ENCODE measurements around the gene NSUN2.

The NSUN2 gene

GRCh38 chr5:6595405-6595804 lies 37.4 kb downstream of the NSUN2 start:
- WGBS (ENCODE audit: insufficient coverage, insufficient read length), result no CpG with 5 or more reads among the region's 3 CpGs
- DNase-seq (ENCODE audit: low read depth, low spot score), result no peak
- no peaks in the 10 kb centered on the region for H3K9me3 ChIP-seq (ENCODE audit: control insufficient read depth, insufficient read depth, low read length)
- H3K4me1 ChIP-seq (ENCODE audit: control insufficient read depth, insufficient read depth, low read length), result no peaks in the 10 kb centered on the region
- no peak overlapping the region for H3K27ac ChIP-seq (ENCODE audit: low read length)
- no peaks in the 10 kb centered on the region for H3K27me3 ChIP-seq (ENCODE audit: control insufficient read depth, insufficient read depth, low read length)
- H3K36me3 ChIP-seq (ENCODE audit: control insufficient read depth, insufficient read depth, low read length), result peaks cover 10% of the 10 kb centered on the region; the same call in 1 of the 2 replicates
- no peak overlapping the region for H3K4me3 ChIP-seq (ENCODE audit: low read length)

GRCh38 chr5:6594066-6594465 lies 38.8 kb downstream of the NSUN2 start:
- Histone ChIP-seq H3K27me3 (ENCODE audit: control insufficient read depth, insufficient read depth, low read length) (no peaks in the 10 kb centered on the region), H3K27ac (ENCODE audit: low read length) (no peak overlapping the region), H3K4me3 (ENCODE audit: low read length) (no peak overlapping the region), H3K36me3 (ENCODE audit: control insufficient read depth, insufficient read depth, low read length) (peaks cover 5% of the 10 kb centered on the region; the same call in 1 of the 2 replicates), H3K4me1 (ENCODE audit: control insufficient read depth, insufficient read depth, low read length) (no peaks in the 10 kb centered on the region), H3K9me3 (ENCODE audit: control insufficient read depth, insufficient read depth, low read length) (no peaks in the 10 kb centered on the region)
- no peak for DNase-seq (ENCODE audit: low read depth, low spot score)
- no CpG with 5 or more reads among the region's 6 CpGs for WGBS (ENCODE audit: insufficient coverage, insufficient read length)

- no peak for DNase-seq (ENCODE audit: low read depth, low spot score)
- WGBS (ENCODE audit: insufficient coverage, insufficient read length), result no CpG with 5 or more reads among the region's 14 CpGs
- H3K4me1 ChIP-seq (ENCODE audit: control insufficient read depth, insufficient read depth, low read length), result no peaks in the 10 kb centered on the region
- H3K36me3 ChIP-seq (ENCODE audit: control insufficient read depth, insufficient read depth, low read length), result peaks cover 1% of the 10 kb centered on the region; the same call in 1 of the 2 replicates
- H3K4me3 ChIP-seq (ENCODE audit: low read length), result no peak overlapping the region
- H3K27ac ChIP-seq (ENCODE audit: low read length), result no peak overlapping the region
- no peaks in the 10 kb centered on the region for H3K9me3 ChIP-seq (ENCODE audit: control insufficient read depth, insufficient read depth, low read length)
- H3K27me3 ChIP-seq (ENCODE audit: control insufficient read depth, insufficient read depth, low read length), result no peaks in the 10 kb centered on the region
Measured at GRCh38 chr5:6593148-6594016, 39.5 kb downstream of the NSUN2 start.

- Histone ChIP-seq H3K4me3 (ENCODE audit: low read length) (no peak overlapping the region), H3K36me3 (ENCODE audit: control insufficient read depth, insufficient read depth, low read length) (no peaks in the 10 kb centered on the region; the same call in 1 of the 2 replicates), H3K27ac (ENCODE audit: low read length) (no peak overlapping the region), H3K27me3 (ENCODE audit: control insufficient read depth, insufficient read depth, low read length) (no peaks in the 10 kb centered on the region), H3K9me3 (ENCODE audit: control insufficient read depth, insufficient read depth, low read length) (no peaks in the 10 kb centered on the region), H3K4me1 (ENCODE audit: control insufficient read depth, insufficient read depth, low read length) (no peaks in the 10 kb centered on the region)
- no CpG with 5 or more reads among the region's 3 CpGs for WGBS (ENCODE audit: insufficient coverage, insufficient read length)
- no peak for DNase-seq (ENCODE audit: low read depth, low spot score)
Measured at GRCh38 chr5:6592601-6593000, 40.2 kb downstream of the NSUN2 start.

- H3K9me3 ChIP-seq (ENCODE audit: control insufficient read depth, insufficient read depth, low read length), result no peaks in the 10 kb centered on the region
- DNase-seq (ENCODE audit: low read depth, low spot score), result no peak
- no peak overlapping the region for H3K27ac ChIP-seq (ENCODE audit: low read length)
Measured at GRCh38 chr5:6591671-6592288, 41.1 kb downstream of the NSUN2 start.

GRCh38 chr5:6590581-6590980 lies 42.3 kb downstream of the NSUN2 start:
- Histone ChIP-seq H3K4me3 (ENCODE audit: low read length) (no peak overlapping the region), H3K36me3 (ENCODE audit: control insufficient read depth, insufficient read depth, low read length) (no peaks in the 10 kb centered on the region), H3K27me3 (ENCODE audit: control insufficient read depth, insufficient read depth, low read length) (no peaks in the 10 kb centered on the region), H3K4me1 (ENCODE audit: control insufficient read depth, insufficient read depth, low read length) (no peaks in the 10 kb centered on the region), H3K27ac (ENCODE audit: low read length) (no peak overlapping the region), H3K9me3 (ENCODE audit: control insufficient read depth, insufficient read depth, low read length) (no peaks in the 10 kb centered on the region)
- DNase-seq (ENCODE audit: low read depth, low spot score), result no peak
- no CpG with 5 or more reads among the region's 2 CpGs for WGBS (ENCODE audit: insufficient coverage, insufficient read length)

More at GRCh38 chr5:6591671-6592288, 41.1 kb downstream of the NSUN2 start:
- WGBS (ENCODE audit: insufficient coverage, insufficient read length), result no CpG with 5 or more reads among the region's 12 CpGs
- Histone ChIP-seq H3K4me1 (ENCODE audit: control insufficient read depth, insufficient read depth, low read length) (no peaks in the 10 kb centered on the region), H3K36me3 (ENCODE audit: control insufficient read depth, insufficient read depth, low read length) (no peaks in the 10 kb centered on the region; the same call in 1 of the 2 replicates), H3K27me3 (ENCODE audit: control insufficient read depth, insufficient read depth, low read length) (no peaks in the 10 kb centered on the region), H3K4me3 (ENCODE audit: low read length) (no peak overlapping the region)

- no peak for DNase-seq (ENCODE audit: low read depth, low spot score)
- H3K27ac ChIP-seq (ENCODE audit: low read length), result no peak overlapping the region
- no CpG with 5 or more reads among the region's 9 CpGs for WGBS (ENCODE audit: insufficient coverage, insufficient read length)
- H3K9me3 ChIP-seq (ENCODE audit: control insufficient read depth, insufficient read depth, low read length), result no peaks in the 10 kb centered on the region
- peaks cover 2% of the 10 kb centered on the region; the same call in 1 of the 2 replicates for H3K4me1 ChIP-seq (ENCODE audit: control insufficient read depth, insufficient read depth, low read length)
- H3K27me3 ChIP-seq (ENCODE audit: control insufficient read depth, insufficient read depth, low read length), result no peaks in the 10 kb centered on the region; the same call in 1 of the 2 replicates
- no peak overlapping the region for H3K4me3 ChIP-seq (ENCODE audit: low read length)
- H3K36me3 ChIP-seq (ENCODE audit: control insufficient read depth, insufficient read depth, low read length), result no peaks in the 10 kb centered on the region
Measured at GRCh38 chr5:6587171-6587570, 45.7 kb downstream of the NSUN2 start.

GRCh38 chr5:6586647-6587042 lies 46.2 kb downstream of the NSUN2 start:
- Histone ChIP-seq H3K9me3 (ENCODE audit: control insufficient read depth, insufficient read depth, low read length) (no peaks in the 10 kb centered on the region), H3K27ac (ENCODE audit: low read length) (no peak overlapping the region), H3K4me1 (ENCODE audit: control insufficient read depth, insufficient read depth, low read length) (peaks cover 2% of the 10 kb centered on the region; the same call in 1 of the 2 replicates), H3K4me3 (ENCODE audit: low read length) (no peak overlapping the region), H3K36me3 (ENCODE audit: control insufficient read depth, insufficient read depth, low read length) (no peaks in the 10 kb centered on the region), H3K27me3 (ENCODE audit: control insufficient read depth, insufficient read depth, low read length) (no peaks in the 10 kb centered on the region; the same call in 1 of the 2 replicates)
- DNase-seq (ENCODE audit: low read depth, low spot score), result no peak
- WGBS (ENCODE audit: insufficient coverage, insufficient read length), result no CpG with 5 or more reads among the region's 5 CpGs

GRCh38 chr5:6585939-6586646 lies 46.8 kb downstream of the NSUN2 start:
- Histone ChIP-seq H3K4me1 (ENCODE audit: control insufficient read depth, insufficient read depth, low read length) (peaks cover 2% of the 10 kb centered on the region; the same call in 1 of the 2 replicates), H3K27ac (ENCODE audit: low read length) (no peak overlapping the region), H3K27me3 (ENCODE audit: control insufficient read depth, insufficient read depth, low read length) (no peaks in the 10 kb centered on the region; the same call in 1 of the 2 replicates), H3K36me3 (ENCODE audit: control insufficient read depth, insufficient read depth, low read length) (no peaks in the 10 kb centered on the region), H3K9me3 (ENCODE audit: control insufficient read depth, insufficient read depth, low read length) (no peaks in the 10 kb centered on the region), H3K4me3 (ENCODE audit: low read length) (no peak overlapping the region)
- no peak for DNase-seq (ENCODE audit: low read depth, low spot score)
- WGBS (ENCODE audit: insufficient coverage, insufficient read length), result no CpG with 5 or more reads among the region's 15 CpGs

GRCh38 chr5:6585168-6585567 lies 47.7 kb downstream of the NSUN2 start:
- no peak for DNase-seq (ENCODE audit: low read depth, low spot score)

More at GRCh38 chr5:6585168-6585567, 47.7 kb downstream of the NSUN2 start:
- no peaks in the 10 kb centered on the region; the same call in 1 of the 2 replicates for H3K27me3 ChIP-seq (ENCODE audit: control insufficient read depth, insufficient read depth, low read length)
- peaks cover 2% of the 10 kb centered on the region; the same call in 1 of the 2 replicates for H3K4me1 ChIP-seq (ENCODE audit: control insufficient read depth, insufficient read depth, low read length)
- H3K4me3 ChIP-seq (ENCODE audit: low read length), result no peak overlapping the region
- no peaks in the 10 kb centered on the region for H3K36me3 ChIP-seq (ENCODE audit: control insufficient read depth, insufficient read depth, low read length)
- WGBS (ENCODE audit: insufficient coverage, insufficient read length), result no CpG with 5 or more reads among the region's 6 CpGs
- no peak overlapping the region for H3K27ac ChIP-seq (ENCODE audit: low read length)
- H3K9me3 ChIP-seq (ENCODE audit: control insufficient read depth, insufficient read depth, low read length), result no peaks in the 10 kb centered on the region

Measured in iPS DF 6.9 (cell line).